ENCODE results near the gene ZNF189.

ZNF189 gene

GRCh38 chr9:101398068-101398929 is at the start of gene ZNF189, which contains the start of gene MRPL50:
TSS of gene ZNF189 (plus strand) at chr9:101398851. CDS start at chr9:101399157, 306 bp downstream.
TSS of gene MRPL50 (minus strand) at chr9:101398618. CDS start at chr9:101398592, 26 bp downstream.
- DNase-seq, result peak; percentile 98

- DNase-seq, result no peak
Observed at GRCh38 chr9:101350285-101350684, 48.4 kb upstream of the ZNF189 start.

GRCh38 chr9:101352892-101353463 is 45.7 kb upstream of the ZNF189 start:
- no peak for DNase-seq

GRCh38 chr9:101353683-101354082 is 45.0 kb upstream of the ZNF189 start:
- DNase-seq, result no peak

GRCh38 chr9:101354143-101354764 is 44.4 kb upstream of the ZNF189 start:
- DNase-seq, result no peak

GRCh38 chr9:101354765-101355708 is 43.6 kb upstream of the ZNF189 start:
- no peak for DNase-seq

GRCh38 chr9:101356619-101357018 is 42.0 kb upstream of the ZNF189 start:
- no peak for DNase-seq

GRCh38 chr9:101359679-101360078 is 39.0 kb upstream of the ZNF189 start:
- DNase-seq, result no peak

GRCh38 chr9:101360647-101361046 is 38.0 kb upstream of the ZNF189 start:
- no peak for DNase-seq

GRCh38 chr9:101362450-101362849 is 36.2 kb upstream of the ZNF189 start:
- no peak for DNase-seq

GRCh38 chr9:101365181-101365580 is 33.5 kb upstream of the ZNF189 start:
- DNase-seq, result no peak

- no peak for DNase-seq
Observed at GRCh38 chr9:101366038-101366756, 32.5 kb upstream of the ZNF189 start.

GRCh38 chr9:101367323-101367722 is 31.3 kb upstream of the ZNF189 start:
- no peak for DNase-seq

GRCh38 chr9:101369286-101369685 is 29.4 kb upstream of the ZNF189 start:
- DNase-seq, result no peak

GRCh38 chr9:101369884-101370531 is 28.6 kb upstream of the ZNF189 start:
- DNase-seq, result no peak

- no peak for DNase-seq
Observed at GRCh38 chr9:101371813-101372212, 26.8 kb upstream of the ZNF189 start.

GRCh38 chr9:101372327-101373118 is 26.1 kb upstream of the ZNF189 start:
- no peak for DNase-seq

- no peak for DNase-seq
Observed at GRCh38 chr9:101375546-101375945, 23.1 kb upstream of the ZNF189 start.

GRCh38 chr9:101376111-101376848 is 22.4 kb upstream of the ZNF189 start:
- no peak for DNase-seq

GRCh38 chr9:101380295-101380694 is 18.4 kb upstream of the ZNF189 start:
- no peak for DNase-seq
